NCI-H128 (cell line): Measurements from ENCODE around the gene POU3F3.

Experiments
- DNase-seq: peaks from one replicate; lab custom pipeline; 2025; ENCODE audit not compliant: unreplicated experiment; lab: John Stamatoyannopoulos, UW

The POU3F3 gene

GRCh38 chr2:104872866-104873688, 19.2 kb downstream of the POU3F3 start:
- DNase-seq, result peak; percentile 85

DNA sequence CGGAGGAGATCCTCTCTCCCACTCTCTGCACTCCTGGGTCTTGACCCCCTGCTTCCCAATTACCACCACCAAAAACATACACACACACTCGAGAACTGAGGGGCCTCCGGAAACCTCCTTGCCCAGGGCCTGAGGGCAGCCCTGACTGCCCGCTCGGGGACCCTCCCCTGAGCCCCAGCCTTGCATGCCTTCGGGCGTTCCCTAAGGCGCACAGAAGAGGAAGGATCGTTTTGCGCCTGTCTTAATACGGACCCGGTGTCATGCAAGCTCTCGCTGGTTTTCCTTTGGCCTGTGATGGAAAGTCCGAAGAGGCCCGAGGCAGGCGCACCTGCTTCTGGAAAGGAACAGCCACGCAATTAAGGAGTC, 19.8 kb downstream of the POU3F3 start:
- DNase-seq, result no peak

DNA sequence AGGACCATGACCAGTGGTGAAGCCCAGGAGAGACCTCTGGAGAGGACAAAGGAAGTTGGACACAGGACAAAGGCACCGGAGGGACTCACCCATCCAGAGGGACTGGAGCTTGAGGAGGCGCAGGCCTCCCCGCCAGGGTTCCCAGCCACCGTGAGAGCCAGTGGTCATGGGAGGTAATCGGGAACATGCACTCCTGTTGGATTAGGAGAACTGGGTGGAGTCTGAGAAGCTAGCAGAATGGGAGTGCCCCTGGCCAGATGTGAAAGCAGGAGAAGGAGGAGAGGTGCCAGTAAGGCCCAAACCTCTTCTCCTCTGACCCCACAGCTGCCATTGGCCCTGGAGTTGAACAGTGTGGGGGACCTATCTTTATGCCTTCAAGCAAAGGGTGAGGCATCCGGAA, 20.3 kb downstream of the POU3F3 start:
- DNase-seq, result no peak

- DNase-seq, result no peak
Observed at GRCh38 chr2:104875262-104875661, 21.3 kb downstream of the POU3F3 start.

- no peak for DNase-seq
Observed at GRCh38 chr2:104876606-104877570, 23.0 kb downstream of the POU3F3 start.

- no peak for DNase-seq
Observed at GRCh38 chr2:104878863-104879512, 25.1 kb downstream of the POU3F3 start.

- DNase-seq, result no peak
Observed at GRCh38 chr2:104880076-104880475, 26.2 kb downstream of the POU3F3 start.

- DNase-seq, result no peak
Observed at GRCh38 chr2:104883357-104883756, 29.4 kb downstream of the POU3F3 start.

GRCh38 chr2:104885119-104885782, 31.3 kb downstream of the POU3F3 start:
- no peak for DNase-seq

- no peak for DNase-seq
Observed at GRCh38 chr2:104887676-104888075, 33.8 kb downstream of the POU3F3 start.

- no peak for DNase-seq
Observed at GRCh38 chr2:104888489-104889258, 34.8 kb downstream of the POU3F3 start.

GRCh38 chr2:104889291-104889959, 35.5 kb downstream of the POU3F3 start:
- DNase-seq, result no peak

GRCh38 chr2:104889960-104890684, 36.2 kb downstream of the POU3F3 start:
- DNase-seq, result no peak

DNA sequence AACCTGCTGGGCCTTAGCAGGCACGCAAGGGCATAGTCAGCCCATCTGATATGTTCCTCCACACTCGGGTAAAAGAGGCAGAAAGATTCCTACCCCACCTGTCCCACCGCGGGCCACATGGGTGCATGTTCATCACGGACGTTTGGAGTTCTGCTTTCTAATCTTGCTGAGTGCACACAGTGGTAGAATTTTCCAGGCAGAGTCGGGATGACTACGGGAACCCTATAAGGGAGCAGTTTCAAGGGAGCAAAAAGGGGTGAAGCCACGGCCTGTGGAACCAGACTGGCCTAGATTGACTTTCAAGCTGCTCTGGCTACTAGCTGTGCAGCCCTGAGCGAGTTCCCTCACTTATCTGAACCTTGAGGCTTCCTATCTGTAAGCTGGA, 36.8 kb downstream of the POU3F3 start:
- no peak for DNase-seq

DNA sequence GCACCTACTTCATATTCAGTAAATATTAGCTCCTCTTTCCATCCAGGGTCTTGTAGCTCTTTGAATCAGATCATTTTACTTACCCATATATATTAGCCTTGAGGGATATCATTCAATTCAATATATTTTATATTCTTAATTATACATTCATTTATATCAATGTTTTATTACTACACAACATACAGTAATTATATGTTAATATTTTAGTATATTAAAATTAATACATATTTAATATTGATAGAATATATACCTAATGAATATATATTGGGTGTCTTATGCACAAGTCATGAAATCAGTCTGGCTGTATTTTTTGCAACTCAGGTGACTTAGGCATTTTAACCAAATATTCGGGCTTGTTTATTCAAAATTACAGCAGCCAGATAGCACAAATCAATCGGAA, 37.2 kb downstream of the POU3F3 start:
- DNase-seq, result no peak

DNA sequence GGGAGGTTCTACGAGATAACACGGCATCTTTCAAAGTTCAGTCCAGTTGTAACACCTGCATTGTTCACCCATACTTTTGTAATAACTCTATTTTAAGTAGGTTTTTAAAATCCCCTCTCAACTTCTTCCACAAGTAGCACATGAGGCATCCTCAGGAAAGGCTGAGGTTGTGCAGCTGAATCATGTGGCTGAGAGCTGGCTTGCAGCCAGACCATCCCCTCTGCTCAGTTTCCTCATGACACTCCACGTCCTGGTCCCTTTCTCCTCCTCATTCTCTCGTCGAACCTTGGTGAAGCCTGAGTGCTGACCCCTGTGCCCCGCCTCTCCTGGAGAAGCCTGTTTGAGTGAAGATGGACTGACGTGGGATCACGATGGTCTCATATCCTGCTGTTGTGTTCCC, 42.5 kb downstream of the POU3F3 start:
- no peak for DNase-seq

- DNase-seq, result no peak
Observed at GRCh38 chr2:104897515-104898184, 43.7 kb downstream of the POU3F3 start.

GRCh38 chr2:104900608-104901007, 46.7 kb downstream of the POU3F3 start:
- DNase-seq, result no peak
